PFSK-1 (cell line): Measurements from ENCODE around the gene LRRC59.

ENCODE experiments used
- POLR2AphosphoS5 ChIP-seq: IDR thresholded peaks from 2 replicates; pipeline ENCODE4 v1.6.1; 2012; ENCODE audit warnings: low read depth, mild to moderate bottlenecking, control low read depth, low read length, moderate library complexity
- REST ChIP-seq, 2 experiments: IDR thresholded peaks; 2 replicates each; pipeline versions ENCODE4 v1.6.1 to v1.8.0; 2011 to 2012; ENCODE audit warnings: low read depth in 2 of 2, low read length in 2 of 2, control low read depth in 1 of 2, inconsistent platforms in 1 of 2, mild to moderate bottlenecking in 1 of 2, moderate library complexity in 1 of 2; ENCODE audit not compliant: insufficient read depth in 1 of 2
- TAF1 ChIP-seq: IDR thresholded peaks from 2 replicates; pipeline ENCODE4 v1.6.1; 2012; ENCODE audit warnings: low read length, control low read depth, borderline replicate concordance; ENCODE audit not compliant: insufficient read depth

GRCh38 chr17:50345432-50346312 is 51.7 kb downstream of the LRRC59 start, which contains the start of gene XYLT2:
- TF ChIP-seq REST (IDR thresholded peaks at IDR 0.05; ENCODE audit: insufficient read depth in 1 of 2, low read depth in 2 of 2, low read length in 2 of 2) (peak in 1 of 2 experiments; percentile 35; a peak in 1 of 4 replicates), POLR2AphosphoS5 (peak; percentile 76), TAF1 (peak; percentile 81; the same call in 1 of the 2 replicates)
